GM21529 (cell line): ENCODE measurements around the gene PSMB9.
A peak's percentile ranks its signal among the peaks of the same experiment; 100 is the strongest.
"Not testable (repeated sequence)": the region's sequence is repeated elsewhere in the genome, so short reads cannot be mapped to it uniquely, and the experiment has no call there.

ENCODE experiments used
- ATAC-seq: cut with Tn5 transposase; IDR thresholded peaks from one replicate; pipeline ENCODE4 v1.9.1; 2021; ENCODE audit not compliant: unreplicated experiment

The PSMB9 gene

GRCh38 chr6:32858194-32858593 lies 4.2 kb downstream of the PSMB9 start:
- ATAC-seq: no peak

GRCh38 chr6:32860674-32861073 lies 6.7 kb downstream of the PSMB9 start:
- no peak for ATAC-seq

- ATAC-seq: no peak
These were observed 8.7 kb downstream of the PSMB9 start for GRCh38 chr6:32862725-32863124.

GRCh38 chr6:32865724-32866443 lies 11.9 kb downstream of the PSMB9 start:
- no peak for ATAC-seq

GRCh38 chr6:32867022-32867477 lies 13.1 kb downstream of the PSMB9 start:
- no peak for ATAC-seq

GRCh38 chr6:32867554-32868256 lies 13.7 kb downstream of the PSMB9 start:
- ATAC-seq: no peak

GRCh38 chr6:32868257-32868788 lies 14.3 kb downstream of the PSMB9 start:
- no peak for ATAC-seq

GRCh38 chr6:32873947-32874346 lies 20.0 kb downstream of the PSMB9 start:
- not testable (repeated sequence) for ATAC-seq

- ATAC-seq: no peak
These were observed 22.6 kb downstream of the PSMB9 start for GRCh38 chr6:32876603-32877002.

- no peak for ATAC-seq
These were observed 25.7 kb downstream of the PSMB9 start for GRCh38 chr6:32879691-32880090.

- ATAC-seq: not testable (repeated sequence)
These were observed 27.0 kb downstream of the PSMB9 start for GRCh38 chr6:32880962-32881361.

- ATAC-seq: no peak
These were observed 28.9 kb downstream of the PSMB9 start for GRCh38 chr6:32882879-32883250.

GRCh38 chr6:32883789-32884188 lies 29.8 kb downstream of the PSMB9 start:
- ATAC-seq: no peak

GRCh38 chr6:32885698-32886286 lies 31.8 kb downstream of the PSMB9 start:
- no peak for ATAC-seq

GRCh38 chr6:32886681-32887383 lies 32.8 kb downstream of the PSMB9 start:
- no peak for ATAC-seq

- ATAC-seq: no peak
These were observed 33.6 kb downstream of the PSMB9 start for GRCh38 chr6:32887616-32888015.

GRCh38 chr6:32888576-32888975 lies 34.6 kb downstream of the PSMB9 start:
- ATAC-seq: no peak

- no peak for ATAC-seq
These were observed 35.5 kb downstream of the PSMB9 start for GRCh38 chr6:32889533-32889932.

- ATAC-seq: no peak
These were observed 36.8 kb downstream of the PSMB9 start for GRCh38 chr6:32890831-32891230.

- peak; percentile 98 for ATAC-seq
These were observed 40.4 kb downstream of the PSMB9 start for GRCh38 chr6:32894085-32895005.
